Measurements from ENCODE around the gene SSBP3. TPM values are rescaled to one million over a fixed set of nuclear protein-coding genes. Genes with fewer than 3 reads are reported as not detected.

SSBP3 gene
- total RNA-seq, 4 donors from 2014 or later, result 15.4 to 23.0 (median 18.2) TPM

DNA sequence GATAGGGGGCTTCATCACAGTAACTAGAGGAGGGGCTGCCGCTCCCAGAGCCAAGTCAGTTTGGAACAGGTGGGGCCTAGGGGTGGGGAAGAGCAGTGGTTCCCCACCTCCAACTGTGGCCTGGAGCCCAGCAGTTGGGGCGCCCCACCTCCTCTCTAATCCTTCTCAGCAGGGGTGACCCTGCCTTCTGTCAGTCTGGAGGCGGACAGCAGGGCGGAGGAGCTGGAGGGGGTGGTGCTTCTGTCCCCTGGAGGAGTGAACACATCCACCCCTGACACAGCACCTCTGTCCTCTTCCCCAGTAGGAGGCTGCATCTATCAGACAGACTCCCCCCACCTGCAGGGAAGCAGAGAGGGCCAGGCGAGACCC is 132.4 kb downstream of the SSBP3 start:
- no peak overlapping the region for H3K4me3 ChIP-seq (replicated peaks in 1 of 3)
- intact Hi-C loops (cut with DNase I), result loop anchor here (5.0 kb wide), 2 partner anchors 134 to 214 kb away; partner anchors contain the start of gene SSBP3

GRCh38 chr1:54273092-54273794 is 133.0 kb downstream of the SSBP3 start:
- Histone ChIP-seq H3K27ac (peak overlapping the region; percentile 71 to 94 (median 86)), H3K36me3 (no peaks in the 10 kb centered on the region), H3K4me1 (peaks cover 47 to 75% of the 10 kb centered on the region in 2 donors), H3K27me3 (no peaks in the 10 kb centered on the region), H3K9me3 (no peaks in the 10 kb centered on the region), H3K4me3 (replicated peaks in 1 of 3) (no peak overlapping the region)
- peak; percentile 85 to 86 for DNase-seq
- WGBS, 2 donors, result 20 to 26% methylated on average over 18 to 22 of the region's 22 CpGs
- TF ChIP-seq CTCF (IDR thresholded peaks at IDR 0.05) (peak in 5 of 6 experiments; percentile 24 to 77 (median 63)), POLR2A (IDR thresholded peaks at IDR 0.05) (peak in 1 of 2 donors; percentile 32)
- intact Hi-C loops (cut with DNase I), result loop anchor here (5.0 kb wide), 2 partner anchors 134 to 214 kb away; partner anchors contain the start of gene SSBP3

More for the DNA sequence above, 132.4 kb downstream of the SSBP3 start:
- peak overlapping the region; percentile 71 to 94 (median 86) for H3K27ac ChIP-seq
- no peaks in the 10 kb centered on the region for H3K9me3 ChIP-seq
- H3K4me1 ChIP-seq, result peaks cover 52 to 77% of the 10 kb centered on the region in 2 donors
- 90 to 100% methylated on average over 1 to 2 of the region's 5 CpGs for WGBS, 2 donors
- H3K27me3 ChIP-seq, result no peaks in the 10 kb centered on the region
- peak in 1 of 2 donors; percentile 45 for DNase-seq
- H3K36me3 ChIP-seq, result no peaks in the 10 kb centered on the region
- TF ChIP-seq POLR2A (IDR thresholded peaks at IDR 0.05) (no peak), CTCF (IDR thresholded peaks at IDR 0.05) (no peak)

DNA sequence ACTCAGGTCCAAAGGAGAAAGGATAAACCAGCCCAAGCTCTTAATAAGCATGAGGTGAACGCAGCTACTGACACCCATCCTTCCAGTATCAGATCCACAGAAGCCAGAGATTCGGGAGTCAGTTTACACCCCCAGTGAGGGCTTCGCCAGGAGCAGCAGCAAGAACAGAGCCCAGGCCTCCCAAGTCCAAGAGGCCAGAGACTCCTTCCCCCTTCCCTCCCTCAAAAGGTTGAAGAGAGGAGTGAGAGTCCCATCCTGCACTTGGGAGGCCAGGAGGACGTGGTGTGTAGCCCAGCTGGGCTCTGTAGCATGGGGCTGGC is 133.5 kb downstream of the SSBP3 start:
- no peak for DNase-seq
- H3K9me3 ChIP-seq, result no peaks in the 10 kb centered on the region
- H3K4me1 ChIP-seq, result peaks cover 42 to 70% of the 10 kb centered on the region in 2 donors
- H3K4me3 ChIP-seq (replicated peaks in 1 of 3), result no peak overlapping the region
- peak overlapping the region; percentile 71 to 94 (median 86) for H3K27ac ChIP-seq
- intact Hi-C loops (cut with DNase I), result loop anchor here (5.0 kb wide), 2 partner anchors 135 to 215 kb away; partner anchors contain the start of gene SSBP3
- TF ChIP-seq POLR2A (IDR thresholded peaks at IDR 0.05) (no peak), CTCF (IDR thresholded peaks at IDR 0.05) (no peak)
- WGBS, 2 donors, result 65 to 69% methylated on average over 3 to 4 of the region's 4 CpGs
- no peaks in the 10 kb centered on the region for H3K27me3 ChIP-seq
- H3K36me3 ChIP-seq, result no peaks in the 10 kb centered on the region

DNA sequence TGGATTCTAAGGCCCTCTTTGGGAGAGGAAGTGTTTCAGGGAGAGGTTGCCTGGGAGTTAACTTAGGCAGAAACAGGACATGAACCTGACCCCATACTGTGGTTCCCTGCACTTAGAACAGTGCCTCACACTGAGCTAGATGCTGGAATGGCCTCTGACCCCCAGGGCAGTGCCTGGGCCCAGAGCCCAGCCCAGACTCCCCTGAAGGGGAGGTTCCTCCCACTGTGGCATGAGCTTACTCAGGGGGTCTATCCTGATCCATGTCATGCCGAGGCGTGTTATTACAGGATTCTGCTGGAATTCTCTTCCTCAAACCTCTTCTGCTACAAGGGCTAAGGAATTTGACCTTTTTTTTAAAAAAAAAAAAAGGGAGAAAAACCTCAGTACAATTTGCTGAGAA is 134.1 kb downstream of the SSBP3 start:
- Histone ChIP-seq H3K36me3 (no peaks in the 10 kb centered on the region), H3K4me3 (replicated peaks in 1 of 3) (no peak overlapping the region), H3K9me3 (no peaks in the 10 kb centered on the region), H3K27ac (peak overlapping the region; percentile 71 to 94 (median 86)), H3K4me1 (peaks cover 36 to 64% of the 10 kb centered on the region in 2 donors), H3K27me3 (no peaks in the 10 kb centered on the region)
- no peak for DNase-seq
- no peak for TF ChIP-seq CTCF (IDR thresholded peaks at IDR 0.05)
- no peak for TF ChIP-seq POLR2A (IDR thresholded peaks at IDR 0.05)
- 56 to 69% methylated on average over 2 of the region's 2 CpGs for WGBS, 2 donors
- intact Hi-C loops (cut with DNase I), result loop anchor here (5.0 kb wide), 2 partner anchors 135 to 215 kb away; partner anchors contain the start of gene SSBP3

GRCh38 chr1:54271341-54271740 is 134.9 kb downstream of the SSBP3 start:
- no peak for TF ChIP-seq POLR2A (IDR thresholded peaks at IDR 0.05)
- TF ChIP-seq CTCF (IDR thresholded peaks at IDR 0.05), result no peak
- Histone ChIP-seq H3K36me3 (no peaks in the 10 kb centered on the region), H3K4me3 (replicated peaks in 1 of 3) (no peak overlapping the region), H3K27ac (no peak overlapping the region), H3K4me1 (peaks cover 29 to 61% of the 10 kb centered on the region in 2 donors), H3K27me3 (no peaks in the 10 kb centered on the region), H3K9me3 (no peaks in the 10 kb centered on the region)
- WGBS, 2 donors, result 79 to 82% methylated on average over 8 to 9 of the region's 10 CpGs
- no peak for DNase-seq
- intact Hi-C loops (cut with DNase I), result loop anchor here (5.0 kb wide), 2 partner anchors 136 to 216 kb away; partner anchors contain the start of gene SSBP3

Data from thyroid gland (tissue), 4 donors.